Mammary microvascular endothelial cell (primary cell): ENCODE measurements around the gene P3H2. TPM values are rescaled to one million over a fixed set of nuclear protein-coding genes. Genes with fewer than 3 reads are reported as not detected.

Source experiments
- total RNA-seq: library from RNA; depleted of rRNA; stranded (reverse); fragments of >200 nt; gene quantifications from 2 replicates; pipeline ENCODE4 v1.2.3, GENCODE V29; 2015

The P3H2 gene
- total RNA-seq = 19.0 and 31.4 TPM in 2 replicates

GRCh38 chr3:190120269-190121060 lies at the start of gene P3H2:
TSS of gene P3H2 (minus strand) at chr3:190120897. CDS start at chr3:190120731, 166 bp downstream.

Other genes starting within 250 kb of the P3H2 start
- gene CLDN1, start 201.5 kb upstream of the P3H2 start, total RNA-seq = 11.3 and 12.6 TPM in 2 replicates